Stimulated activated CD8-positive, alpha-beta memory T cell treated with anti-CD3 and anti-CD28 coated beads, Interleukin-12 subunit alpha, Interleukin-12 subunit beta, amount 100 ng/mL, for 24 hours (primary cell): ENCODE data around the gene HHIPL1.

Source experiments
- DNase-seq: peaks from one replicate; pipeline ENCODE4 v3.0.0-alpha.2; 2020; ENCODE audit errors: extremely low read depth

HHIPL1 gene

DNA sequence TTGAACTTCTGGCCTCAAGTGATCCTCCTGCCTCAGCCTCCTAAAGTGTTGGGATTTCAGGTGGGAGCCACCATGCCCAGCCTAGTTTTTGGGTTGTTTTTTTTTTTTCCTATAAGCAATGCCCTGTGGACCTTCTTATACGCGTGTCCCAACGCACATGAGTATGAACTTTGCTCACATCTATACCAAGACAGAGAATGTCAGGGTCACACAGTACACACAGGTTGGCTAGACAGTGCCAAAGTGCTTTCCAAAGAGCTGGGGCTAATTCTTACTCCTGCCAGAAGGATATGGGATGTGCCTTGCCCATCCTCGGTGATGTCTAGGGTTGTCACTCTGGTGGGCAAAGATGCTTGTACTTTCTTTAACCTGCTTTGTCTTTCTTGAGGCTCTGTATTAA, 33.3 kb upstream of the HHIPL1 start:
- DNase-seq, result no peak

DNA sequence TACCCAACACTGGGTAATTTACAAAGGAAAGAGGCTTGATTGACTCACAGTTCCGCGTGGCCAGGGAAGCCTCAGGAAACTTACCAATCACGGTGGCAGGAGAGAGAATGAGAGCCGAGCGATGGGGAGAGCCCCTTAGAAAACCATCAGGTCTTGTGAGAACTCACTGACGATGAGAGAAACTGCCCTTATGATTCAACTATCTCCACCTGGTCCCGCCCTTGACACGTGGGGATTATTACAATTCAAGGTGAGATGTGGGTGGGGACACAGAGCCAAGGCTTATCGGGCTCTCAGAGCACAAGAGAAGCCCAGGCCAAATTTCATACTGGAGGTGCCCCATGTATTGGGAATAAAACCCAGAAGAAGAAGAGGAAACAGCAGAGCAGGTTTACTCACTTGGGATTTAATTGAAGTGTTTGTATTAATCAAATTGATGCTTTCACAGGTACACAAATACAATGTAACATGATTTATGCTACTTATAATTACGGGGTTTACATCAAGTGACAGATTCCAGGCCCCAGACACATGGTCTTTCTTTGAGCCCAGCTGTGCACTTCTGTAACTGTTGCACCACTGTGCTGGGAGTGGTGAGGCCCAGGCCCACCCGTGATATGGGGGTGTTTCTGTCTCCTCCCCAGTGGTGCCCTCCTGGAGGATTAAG, 32.7 kb upstream of the HHIPL1 start:
- DNase-seq, result no peak

DNA sequence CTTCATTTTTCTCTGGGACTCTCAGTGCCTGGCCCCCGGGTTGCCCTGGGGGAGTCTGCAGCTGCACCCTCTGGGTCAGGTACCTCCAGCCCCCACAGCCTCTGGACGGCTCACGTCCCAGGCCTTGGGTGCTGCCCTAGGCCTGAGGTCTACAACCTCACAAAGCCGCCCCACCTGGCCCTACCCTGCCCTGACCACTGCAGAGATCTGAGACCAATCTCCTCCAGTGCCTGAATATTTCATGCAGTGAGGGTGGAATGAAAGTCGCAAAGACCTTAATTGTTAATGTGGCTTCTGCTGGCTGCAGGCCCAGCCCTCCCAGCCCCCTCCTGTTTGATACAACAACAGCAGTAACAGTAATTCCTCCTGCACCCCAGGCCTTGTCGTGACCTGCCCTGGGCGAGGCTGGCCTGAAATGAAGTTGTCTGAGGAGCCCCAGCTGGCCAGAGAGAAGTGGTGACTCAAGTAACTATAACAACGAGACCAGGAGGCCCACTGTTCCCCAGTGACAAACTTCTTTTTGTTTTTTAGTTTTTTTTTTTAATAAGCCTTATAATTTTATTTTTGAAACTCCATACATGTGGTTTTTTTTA, 32.1 kb upstream of the HHIPL1 start:
- no peak for DNase-seq

DNA sequence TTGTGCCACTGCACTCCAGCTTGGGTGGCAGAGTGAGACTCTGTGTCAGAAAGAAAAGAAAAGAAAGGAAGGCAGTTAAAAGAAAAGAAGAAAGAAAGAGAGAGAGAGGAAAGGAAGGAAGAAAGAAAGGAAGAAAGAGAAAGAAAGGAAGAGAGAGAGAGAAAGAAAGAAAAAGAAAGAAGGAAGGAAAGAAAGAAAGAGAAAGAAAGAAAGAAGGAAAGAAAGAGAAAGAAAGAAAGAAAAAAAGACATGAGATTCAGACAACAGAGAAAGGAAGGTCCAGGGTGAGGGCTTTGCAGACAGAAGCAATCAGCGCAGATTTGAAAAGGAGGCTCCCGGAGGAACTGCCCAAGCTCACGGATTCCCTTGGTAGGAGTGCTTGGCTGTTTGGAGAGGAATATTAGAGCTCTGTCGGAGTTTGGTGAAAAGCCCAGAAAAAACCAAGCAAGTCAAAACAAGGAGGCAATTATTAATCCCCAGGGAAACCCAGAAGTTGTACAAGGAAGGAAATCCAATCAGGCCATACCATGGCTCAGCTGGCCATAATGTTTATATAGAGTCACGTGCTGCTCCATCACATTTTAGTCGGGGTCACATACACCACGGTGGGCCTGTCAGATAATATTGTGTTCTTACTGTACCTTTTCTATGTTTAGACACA, 29.3 kb upstream of the HHIPL1 start:
- no peak for DNase-seq

DNA sequence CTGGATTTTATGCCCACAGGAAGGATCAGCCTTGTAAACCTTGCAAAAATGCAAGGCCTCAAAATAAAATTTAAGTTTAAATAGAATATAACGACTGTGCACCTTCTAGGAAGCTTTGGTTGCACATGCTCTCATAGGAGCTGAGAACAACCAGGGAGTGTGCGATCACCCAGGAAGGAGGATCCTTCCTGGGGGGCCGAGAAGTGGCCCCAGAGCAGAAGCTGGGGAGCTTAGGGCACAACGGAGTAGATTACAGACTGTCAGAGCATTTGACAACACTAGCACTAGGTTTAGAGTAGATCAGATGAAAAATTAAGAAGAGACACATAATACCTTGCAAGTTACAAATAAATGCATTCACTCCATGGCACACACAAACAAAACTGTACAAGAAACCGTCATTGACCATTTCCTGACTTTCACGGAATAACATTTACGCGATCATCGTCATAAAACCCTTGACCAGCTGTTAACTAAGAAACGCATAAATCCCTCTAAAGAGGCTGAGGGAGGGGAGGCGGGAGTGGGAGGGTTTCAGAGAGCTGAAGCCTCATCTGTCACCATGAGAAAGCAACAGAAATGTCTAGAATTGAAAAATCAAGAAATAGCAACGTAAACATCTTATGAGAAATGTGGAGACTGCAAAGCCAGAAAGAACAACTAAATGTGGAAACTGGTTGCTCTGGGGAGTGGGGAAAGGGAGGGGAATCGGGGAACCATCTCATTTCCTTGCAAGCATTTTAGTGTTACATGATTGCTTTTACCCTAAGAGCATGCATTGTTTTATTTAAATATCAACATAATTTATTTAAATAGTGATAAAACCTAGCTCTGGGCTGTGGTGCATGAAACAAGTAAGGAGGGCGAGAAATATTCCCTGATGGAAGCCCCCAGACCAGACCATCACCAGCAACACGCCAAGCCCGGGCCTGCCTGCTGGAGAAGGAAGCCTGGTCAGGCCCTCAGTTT, 27.8 kb upstream of the HHIPL1 start:
- DNase-seq, result no peak

DNA sequence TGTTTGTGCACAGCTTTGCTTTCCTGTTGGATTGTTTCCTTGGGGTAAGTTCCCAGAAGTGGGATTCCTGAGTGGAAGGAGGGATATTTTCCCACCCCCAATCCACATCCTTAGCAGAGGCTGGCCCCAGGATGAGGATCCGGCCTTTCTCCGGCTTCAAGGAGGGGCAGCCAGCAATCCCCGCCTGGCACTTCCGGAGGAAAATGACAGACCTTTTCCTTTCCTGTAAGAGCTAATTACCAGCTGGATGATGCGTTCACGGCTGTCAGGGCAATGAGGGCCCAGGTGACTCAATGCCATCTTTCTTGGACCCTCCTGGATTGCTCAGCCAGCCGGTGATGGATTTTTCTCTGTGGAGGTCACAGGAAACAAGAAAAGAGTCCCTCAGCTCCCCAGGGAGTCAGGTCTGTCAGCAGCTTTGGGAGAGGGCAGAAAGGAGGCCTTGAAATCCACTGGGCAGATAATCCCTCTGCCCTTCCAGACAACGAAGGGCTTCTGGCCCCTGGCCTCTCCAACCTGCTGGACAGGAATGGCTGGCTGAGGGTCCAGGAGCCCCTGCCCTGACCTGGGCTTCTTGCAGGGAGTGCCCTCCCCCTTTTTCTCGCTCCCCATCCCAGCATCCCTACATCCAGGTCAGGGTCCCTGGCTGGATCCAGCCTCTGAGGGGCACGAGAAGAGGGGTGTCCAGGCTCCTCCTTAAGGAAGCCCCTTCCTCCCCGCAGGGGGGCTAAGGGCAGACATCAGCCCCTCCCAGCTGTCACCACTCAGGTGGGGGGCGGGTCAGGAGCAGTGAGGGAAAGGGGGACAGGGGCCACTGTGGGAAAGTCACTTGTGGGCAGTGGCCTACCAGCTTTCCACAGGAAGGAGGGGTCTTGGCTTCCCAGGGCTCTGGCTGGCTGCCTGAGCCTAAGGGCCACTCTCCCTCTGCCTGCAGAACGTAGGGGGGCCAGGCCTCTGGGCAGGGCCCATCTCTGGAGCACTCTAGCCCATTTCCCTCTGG, 24.8 kb upstream of the HHIPL1 start:
- DNase-seq, result no peak

DNA sequence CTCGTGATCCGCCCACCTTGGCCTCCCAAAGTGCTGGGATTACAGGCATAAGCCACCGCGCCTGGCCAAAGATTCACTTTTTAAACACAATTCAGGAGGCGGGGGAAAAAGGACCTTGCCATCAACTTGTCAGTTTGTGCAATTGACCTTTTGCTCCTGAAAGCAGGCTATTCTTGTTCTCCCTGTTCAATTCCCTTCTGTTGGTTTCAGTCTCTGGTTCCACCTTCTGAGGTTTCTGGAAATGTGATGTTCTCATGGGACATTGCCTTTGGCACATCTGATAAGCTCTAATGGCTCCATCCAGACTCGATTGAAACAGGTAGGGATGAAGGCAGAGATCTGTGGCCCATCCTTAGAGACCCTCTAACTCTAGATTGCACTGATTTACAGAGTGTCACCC, 23.0 kb upstream of the HHIPL1 start:
- DNase-seq, result no peak

DNA sequence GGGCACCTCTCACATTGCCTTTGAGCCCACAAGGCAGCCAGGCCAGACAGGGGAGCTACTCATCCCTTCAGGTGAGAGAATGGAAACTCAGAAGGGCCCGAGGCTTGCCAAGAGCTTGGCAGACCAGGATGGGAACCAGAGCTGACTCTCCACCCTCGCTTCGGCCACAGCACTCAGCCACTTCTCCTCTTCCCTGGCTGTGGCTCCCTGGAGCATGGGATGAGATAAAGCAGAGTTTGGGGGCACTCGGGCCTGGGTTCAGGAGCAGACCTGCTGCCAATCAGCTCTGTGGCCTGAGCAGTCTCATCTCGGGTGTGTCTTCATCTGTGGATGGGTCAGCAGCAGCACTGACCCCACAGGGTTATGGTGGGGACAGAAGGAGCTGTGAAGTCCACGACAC, 20.9 kb upstream of the HHIPL1 start:
- no peak for DNase-seq

DNA sequence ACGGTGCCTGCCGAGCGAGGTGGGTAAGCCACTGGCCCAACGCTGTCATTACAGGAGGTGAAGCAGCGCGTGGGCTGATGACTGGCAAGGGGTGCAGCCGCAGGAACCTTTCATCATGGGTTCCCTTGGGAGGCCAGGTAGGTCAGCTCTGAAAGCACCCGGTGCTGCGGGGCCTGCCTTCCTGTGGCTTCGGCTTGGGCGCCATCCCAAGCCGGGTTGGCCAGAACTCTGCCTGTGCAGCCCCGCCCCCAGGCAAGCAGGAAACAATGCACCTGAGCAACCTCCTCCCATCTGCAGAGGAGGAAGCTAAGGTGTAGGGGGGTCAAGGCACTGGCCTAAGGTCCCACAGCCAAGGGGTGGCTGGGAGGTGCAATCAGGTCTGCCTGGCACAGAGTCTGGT, 20.0 kb upstream of the HHIPL1 start:
- DNase-seq, result no peak

DNA sequence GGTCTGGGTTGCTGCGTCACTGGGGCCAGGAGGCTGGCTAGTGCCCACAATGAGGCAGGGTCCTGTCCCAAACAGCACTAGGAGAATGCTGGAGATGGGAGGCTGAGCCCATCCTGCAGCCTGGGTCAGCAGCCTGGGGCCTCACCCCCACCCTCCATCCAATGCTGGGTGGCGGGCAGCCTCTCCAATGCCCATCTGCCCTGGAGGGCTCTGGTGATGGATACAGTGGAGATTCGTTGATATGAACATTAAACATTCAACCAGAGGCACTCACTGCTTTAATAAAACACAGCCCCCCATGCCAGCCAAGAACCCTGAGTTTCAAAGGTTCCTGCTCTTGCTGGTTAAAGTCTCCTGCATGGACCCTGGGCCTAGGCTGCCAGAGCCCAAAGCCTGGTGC, 19.5 kb upstream of the HHIPL1 start:
- no peak for DNase-seq

DNA sequence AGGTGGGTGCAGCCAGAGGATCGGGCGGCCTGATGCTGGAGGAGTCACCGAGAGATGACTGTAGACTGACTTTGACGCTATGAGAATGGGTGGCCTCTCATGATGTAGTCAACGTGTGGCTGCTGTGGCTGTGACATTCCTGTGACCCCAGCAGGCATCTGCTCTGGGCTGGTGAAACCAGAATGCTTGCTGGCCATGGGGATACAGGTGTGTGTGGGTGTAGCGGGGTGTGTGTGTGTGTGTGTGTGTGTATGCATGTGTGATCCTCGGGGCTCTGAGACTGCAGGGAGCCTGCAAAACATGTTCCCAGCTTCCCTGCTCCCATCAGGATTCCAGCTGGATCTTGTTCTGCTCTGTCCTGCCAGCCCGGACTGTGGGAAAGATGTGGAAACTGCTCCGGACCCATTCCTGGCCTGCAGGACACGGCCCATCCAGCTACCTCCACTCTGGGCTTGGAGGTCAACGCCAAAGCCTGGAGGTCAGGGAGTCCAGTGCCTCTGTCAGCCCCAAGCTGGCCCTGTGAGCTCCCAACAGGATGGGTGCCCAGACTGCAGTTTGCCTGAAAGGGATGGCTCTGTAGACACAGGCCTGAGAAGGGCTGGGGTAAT, 18.8 kb upstream of the HHIPL1 start:
- no peak for DNase-seq

DNA sequence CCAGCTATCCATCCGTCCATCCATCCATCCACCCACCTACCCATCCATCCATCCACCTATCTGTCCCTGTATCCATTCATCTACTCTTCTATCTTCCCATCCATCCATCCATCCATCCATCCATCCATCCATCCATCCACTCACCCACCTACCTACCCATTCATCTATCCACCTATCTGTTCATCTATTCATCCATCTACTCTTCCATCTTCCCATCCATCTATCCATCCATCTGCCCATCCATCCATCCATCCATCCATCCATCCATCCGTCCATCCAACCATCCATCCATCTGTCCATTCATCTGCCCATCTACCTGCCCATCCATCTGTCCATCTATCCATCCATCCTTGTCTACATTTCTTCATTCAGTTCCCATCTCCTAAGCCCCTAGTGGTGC, 17.8 kb upstream of the HHIPL1 start:
- no peak for DNase-seq

DNA sequence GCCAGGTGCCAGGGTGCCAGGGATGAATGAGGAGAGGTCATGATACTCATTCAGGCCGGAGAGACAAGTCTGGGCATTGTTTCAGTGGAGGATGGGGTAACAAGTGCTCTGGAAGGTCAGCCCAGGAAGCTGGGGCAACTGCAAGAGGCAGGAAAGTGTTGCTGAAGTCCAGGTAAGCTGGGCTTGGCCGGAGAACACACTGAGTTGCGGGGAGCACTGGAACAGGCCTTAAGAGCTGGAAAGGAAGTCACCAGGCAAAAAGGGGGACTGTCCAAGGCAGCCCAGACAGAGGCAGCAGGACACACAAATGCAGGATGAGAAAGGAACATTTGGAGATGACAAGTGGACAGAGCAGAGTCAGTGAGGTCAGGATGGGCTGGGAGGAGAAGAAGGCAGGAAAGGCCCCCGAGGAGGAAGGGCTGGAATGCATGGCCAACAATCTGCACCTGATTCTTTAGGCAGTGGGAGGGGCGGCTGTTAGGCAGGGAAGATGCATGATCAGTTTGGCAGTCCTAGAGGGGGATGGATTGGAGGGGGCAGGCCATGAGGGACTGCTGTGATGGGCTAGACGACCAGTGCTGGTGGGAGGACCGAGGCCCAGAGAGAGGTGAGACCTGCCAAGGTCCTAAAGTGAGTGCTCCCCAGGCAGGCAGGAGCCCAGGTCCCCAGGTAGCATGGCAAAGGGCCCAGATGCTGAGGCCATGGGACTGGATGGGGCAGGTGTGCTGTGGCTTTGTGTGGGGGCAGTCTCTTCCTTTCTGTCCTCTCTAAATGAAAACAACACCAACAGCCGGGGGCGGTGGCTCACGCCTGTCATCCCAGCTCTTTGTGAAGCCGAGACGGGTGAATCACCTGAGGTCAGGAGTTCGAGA, 17.2 kb upstream of the HHIPL1 start:
- DNase-seq, result no peak

DNA sequence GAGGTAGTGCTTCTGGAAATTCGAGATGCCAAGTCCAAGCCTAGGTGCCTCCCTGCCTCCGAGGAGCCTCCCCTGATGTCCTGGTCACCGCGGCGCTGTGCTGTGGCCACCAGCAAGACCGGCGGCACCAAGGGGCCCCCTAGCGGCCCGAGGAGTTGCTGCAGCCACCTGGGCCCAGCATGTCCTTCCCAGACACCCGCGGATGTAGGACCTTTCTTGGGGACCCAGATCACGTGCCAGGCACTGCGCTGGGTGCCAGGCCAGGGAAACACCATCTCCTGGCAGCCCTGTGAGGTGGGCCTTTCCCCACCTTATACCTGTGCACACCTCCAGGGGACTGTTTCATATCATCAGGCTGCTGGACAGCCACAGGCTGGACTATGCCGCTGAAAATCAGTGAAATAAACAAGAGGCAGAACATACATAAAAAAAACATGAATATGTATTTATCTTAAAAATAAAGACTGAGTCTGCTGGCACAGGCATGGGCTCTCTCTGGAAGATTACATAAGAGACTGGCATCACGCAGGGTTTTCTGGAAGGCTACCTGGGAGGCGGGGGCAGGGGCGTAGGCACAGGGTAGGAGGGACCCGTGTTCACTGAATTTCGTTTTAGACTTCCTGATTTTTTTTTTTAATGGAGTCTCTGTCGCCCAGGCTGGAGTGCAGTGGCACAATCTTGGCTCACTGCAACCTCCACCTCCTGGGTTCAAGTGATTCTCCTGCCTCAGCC, 15.9 kb upstream of the HHIPL1 start:
- DNase-seq, result no peak

DNA sequence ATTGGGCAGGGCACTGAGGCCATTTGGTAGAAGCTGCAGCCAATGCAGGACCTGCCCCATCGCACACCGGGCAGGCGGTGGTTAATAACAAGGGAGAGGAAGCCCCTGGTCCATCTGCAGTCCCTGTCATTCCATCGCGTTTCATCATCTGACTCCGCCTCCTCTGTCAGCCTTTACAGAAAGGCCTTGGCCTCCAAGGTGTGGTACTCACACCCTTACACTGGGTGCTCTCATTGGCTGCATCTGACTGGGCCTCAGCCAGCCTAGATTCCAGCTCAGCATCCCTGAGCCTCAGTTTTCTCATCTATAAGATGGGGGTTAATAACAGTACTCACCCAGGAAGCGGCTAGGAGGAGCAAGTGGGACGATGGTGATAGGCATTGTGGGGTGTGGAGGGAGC, 14.7 kb upstream of the HHIPL1 start:
- no peak for DNase-seq

DNA sequence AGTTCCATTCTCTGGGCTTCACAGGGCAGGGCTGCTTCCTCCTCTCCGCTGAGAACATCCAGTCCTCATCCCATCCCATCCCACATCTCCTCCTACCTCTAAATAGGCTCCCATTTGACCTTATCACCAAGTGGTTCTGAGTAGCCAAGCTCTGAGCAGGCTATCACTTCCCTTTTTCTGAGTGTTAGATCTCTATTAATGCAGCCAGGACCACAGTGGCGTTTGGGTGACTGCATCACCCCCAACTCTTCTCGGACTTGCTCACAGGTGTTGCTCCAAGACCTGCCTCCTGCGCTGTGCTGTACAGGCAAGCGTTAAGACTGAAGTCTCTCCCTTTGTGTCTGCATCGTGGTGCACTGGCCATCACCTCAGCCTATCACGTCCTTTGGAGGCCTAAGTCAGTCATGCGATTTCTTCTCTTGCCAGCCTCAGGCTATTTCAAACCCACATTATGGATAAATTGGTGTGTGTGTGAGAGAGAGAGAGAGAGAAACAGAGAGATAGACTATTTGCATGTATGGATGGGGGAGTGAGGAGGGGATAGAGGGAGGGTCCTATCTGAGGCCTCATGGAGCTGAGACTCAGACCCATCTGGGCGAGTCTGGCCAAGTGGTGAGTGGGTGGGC, 12.4 kb upstream of the HHIPL1 start:
- no peak for DNase-seq

DNA sequence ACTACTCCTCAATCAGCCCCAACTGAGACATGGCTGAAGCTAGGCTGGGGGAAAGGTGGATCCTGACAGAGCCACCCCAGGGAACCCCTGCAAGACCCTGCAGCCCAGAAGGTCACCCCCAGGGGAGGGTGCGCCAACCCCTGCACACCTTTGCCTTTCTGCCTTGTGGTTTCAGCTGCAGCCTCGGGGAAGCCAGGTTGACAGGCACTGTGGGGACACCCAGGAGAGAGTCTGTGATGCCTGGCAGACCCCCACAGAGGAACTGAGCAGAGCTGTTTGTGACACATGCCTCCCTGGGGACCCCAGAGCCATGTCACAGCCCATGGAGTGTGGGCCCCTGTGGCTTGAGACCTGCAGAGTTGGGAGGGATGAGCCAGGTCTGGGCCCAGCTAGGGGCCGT, 11.8 kb upstream of the HHIPL1 start:
- DNase-seq, result no peak

DNA sequence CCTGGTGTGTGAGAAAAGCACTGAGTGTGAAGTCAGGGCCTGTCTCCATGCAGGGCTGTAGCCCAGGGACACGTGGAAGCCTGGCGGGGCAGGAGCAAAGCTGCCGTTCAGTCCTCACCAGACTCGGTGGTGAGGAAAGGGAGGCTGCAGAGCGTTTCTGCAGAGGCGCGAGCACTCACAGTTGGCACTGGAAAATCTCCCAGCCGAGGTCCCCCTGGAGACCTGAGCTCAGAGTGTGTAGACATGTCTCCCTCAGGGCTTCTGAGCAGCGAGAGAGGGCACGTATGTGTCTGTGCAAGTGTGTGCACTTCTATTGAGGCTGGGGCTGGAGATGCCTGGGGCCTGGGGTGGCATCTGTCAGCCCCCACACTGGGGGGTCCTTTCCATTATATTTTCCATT, 11.0 kb upstream of the HHIPL1 start:
- DNase-seq, result no peak

DNA sequence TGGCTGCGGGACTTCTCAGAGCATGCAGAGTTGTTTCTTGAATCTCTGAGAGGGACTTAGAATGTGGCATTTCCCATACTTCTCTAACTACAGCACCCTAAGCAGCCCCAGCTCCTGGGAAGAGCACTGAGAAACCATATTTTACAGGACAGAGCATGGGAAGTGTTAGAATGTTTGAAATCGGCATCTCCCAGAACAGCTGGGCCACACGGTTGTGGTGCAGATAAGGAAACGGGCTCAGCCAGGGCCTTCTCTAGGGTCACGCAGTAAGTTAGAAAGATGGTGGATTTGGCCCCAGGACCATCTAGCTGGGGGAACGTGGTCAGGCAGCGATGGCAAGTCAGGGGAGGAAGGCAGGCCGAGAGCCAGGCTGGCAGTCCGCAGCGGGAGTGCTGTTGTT, 10.5 kb upstream of the HHIPL1 start:
- no peak for DNase-seq
